Endothelial cell (in vitro differentiated cells): ENCODE results near the gene GPR176. TPM values are rescaled to one million over a fixed set of nuclear protein-coding genes. Genes with fewer than 3 reads are reported as not detected.

ENCODE experiments used
- DNase-seq: peaks from one replicate; pipeline ENCODE4 v3.0.0; 2021; ENCODE audit warnings: low spot score
- H3K27ac Mint-ChIP-seq: one replicate; pipeline ENCODE4 v1.8.0; 2021; ENCODE audit warnings: mixed read lengths, inconsistent platforms; ENCODE audit not compliant: unreplicated experiment
- H3K27me3 Mint-ChIP-seq: one replicate; pipeline ENCODE4 v1.8.0; 2021; ENCODE audit warnings: mild to moderate bottlenecking, moderate library complexity, mixed read lengths, inconsistent platforms; ENCODE audit not compliant: unreplicated experiment
- H3K36me3 Mint-ChIP-seq: one replicate; pipeline ENCODE4 v1.8.0; 2021; ENCODE audit warnings: mild to moderate bottlenecking, low read depth, mixed read lengths, inconsistent platforms; ENCODE audit not compliant: unreplicated experiment
- H3K4me1 Mint-ChIP-seq: one replicate; pipeline ENCODE4 v1.8.0; 2021; ENCODE audit warnings: mild to moderate bottlenecking, mixed read lengths, inconsistent platforms; ENCODE audit not compliant: unreplicated experiment
- H3K4me3 Mint-ChIP-seq: one replicate; pipeline ENCODE4 v1.8.0; 2021; ENCODE audit warnings: mild to moderate bottlenecking, mixed read lengths, inconsistent platforms; ENCODE audit not compliant: unreplicated experiment
- H3K9me3 Mint-ChIP-seq: one replicate; pipeline ENCODE4 v1.8.0; 2021; ENCODE audit warnings: mixed read lengths, inconsistent platforms; ENCODE audit not compliant: unreplicated experiment
- total RNA-seq: library from RNA; stranded (reverse); fragmentation: NEBNext Ultra II Directional; extraction: Animal tissue kit (Norgen Biotek cat#: 25700); gene quantifications from one replicate; pipeline ENCODE4 v1.2.1, GENCODE V29; 2021; ENCODE audit not compliant: unreplicated experiment
- TF ChIP-seq, protein P1 (sequence below): fragments of 200-600 bp; sonication (generic); IDR thresholded peaks from one replicate; pipeline ENCODE4 v1.5.0; 2021; ENCODE audit warnings: antibody characterized with exemption; ENCODE audit not compliant: unreplicated experiment

Gene GPR176
- total RNA-seq, 1 donor from 2014 or later, result 2.4 TPM

DNA sequence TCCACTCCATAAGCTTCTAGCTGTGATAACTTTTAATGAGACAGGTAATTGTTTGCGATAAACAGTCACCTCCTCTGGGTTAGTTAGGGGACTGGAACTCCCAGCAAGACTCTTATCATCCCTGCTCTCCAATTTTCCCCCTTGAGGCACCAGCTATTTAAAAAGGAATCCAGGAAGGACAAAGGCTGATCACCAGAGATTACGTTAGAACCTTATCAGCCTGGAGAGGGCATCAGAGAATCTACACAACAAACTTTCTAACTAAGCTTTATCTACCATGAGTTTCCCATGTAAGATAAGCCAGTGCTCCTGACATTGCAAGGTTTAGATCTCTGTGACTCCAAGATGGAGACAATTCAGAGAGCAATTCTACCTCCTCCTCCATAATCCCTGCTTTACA is 31.3 kb downstream of the GPR176 start:
- Mint-ChIP-seq H3K9me3 (no peaks in the 10 kb centered on the region), H3K36me3 (no peaks in the 10 kb centered on the region), H3K27me3 (no peaks in the 10 kb centered on the region), H3K4me3 (no peak overlapping the region), H3K27ac (no peak overlapping the region), H3K4me1 (peaks cover 4% of the 10 kb centered on the region)
- DNase-seq, result no peak
- TF ChIP-seq, protein P1, sequence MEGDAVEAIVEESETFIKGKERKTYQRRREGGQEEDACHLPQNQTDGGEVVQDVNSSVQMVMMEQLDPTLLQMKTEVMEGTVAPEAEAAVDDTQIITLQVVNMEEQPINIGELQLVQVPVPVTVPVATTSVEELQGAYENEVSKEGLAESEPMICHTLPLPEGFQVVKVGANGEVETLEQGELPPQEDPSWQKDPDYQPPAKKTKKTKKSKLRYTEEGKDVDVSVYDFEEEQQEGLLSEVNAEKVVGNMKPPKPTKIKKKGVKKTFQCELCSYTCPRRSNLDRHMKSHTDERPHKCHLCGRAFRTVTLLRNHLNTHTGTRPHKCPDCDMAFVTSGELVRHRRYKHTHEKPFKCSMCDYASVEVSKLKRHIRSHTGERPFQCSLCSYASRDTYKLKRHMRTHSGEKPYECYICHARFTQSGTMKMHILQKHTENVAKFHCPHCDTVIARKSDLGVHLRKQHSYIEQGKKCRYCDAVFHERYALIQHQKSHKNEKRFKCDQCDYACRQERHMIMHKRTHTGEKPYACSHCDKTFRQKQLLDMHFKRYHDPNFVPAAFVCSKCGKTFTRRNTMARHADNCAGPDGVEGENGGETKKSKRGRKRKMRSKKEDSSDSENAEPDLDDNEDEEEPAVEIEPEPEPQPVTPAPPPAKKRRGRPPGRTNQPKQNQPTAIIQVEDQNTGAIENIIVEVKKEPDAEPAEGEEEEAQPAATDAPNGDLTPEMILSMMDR, result no peak

GRCh38 chr15:39888243-39888642 is 31.8 kb downstream of the GPR176 start:
- Mint-ChIP-seq H3K4me1 (peaks cover 4% of the 10 kb centered on the region), H3K4me3 (no peak overlapping the region), H3K9me3 (no peaks in the 10 kb centered on the region), H3K27ac (no peak overlapping the region), H3K27me3 (no peaks in the 10 kb centered on the region), H3K36me3 (no peaks in the 10 kb centered on the region)
- DNase-seq, result no peak
- TF ChIP-seq, protein P1, result no peak

DNA sequence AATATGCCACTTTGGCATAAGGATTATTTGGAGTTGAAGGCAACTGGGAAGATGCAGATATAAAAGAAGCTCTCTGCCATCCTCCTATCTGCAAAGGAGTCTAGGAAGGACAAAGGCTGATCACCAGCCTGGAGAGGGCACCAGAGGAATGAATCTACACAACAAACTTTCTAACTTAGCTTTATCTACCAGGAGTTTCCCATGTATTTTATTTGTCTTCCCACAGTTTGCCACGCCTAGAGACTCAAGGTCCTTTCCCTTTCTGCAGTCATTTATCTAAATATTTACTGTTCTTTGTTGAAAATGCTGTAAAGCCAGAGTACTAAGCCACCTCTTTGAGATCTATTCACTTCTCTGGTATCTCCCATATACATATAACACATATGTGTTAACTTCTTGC is 32.2 kb downstream of the GPR176 start:
- no peaks in the 10 kb centered on the region for H3K9me3 Mint-ChIP-seq
- H3K27ac Mint-ChIP-seq, result no peak overlapping the region
- TF ChIP-seq, protein P1, result no peak
- no peaks in the 10 kb centered on the region for H3K36me3 Mint-ChIP-seq
- H3K4me3 Mint-ChIP-seq, result no peak overlapping the region
- no peak for DNase-seq
- H3K4me1 Mint-ChIP-seq, result peaks cover 4% of the 10 kb centered on the region
- H3K27me3 Mint-ChIP-seq, result no peaks in the 10 kb centered on the region

GRCh38 chr15:39887211-39887610 is 32.9 kb downstream of the GPR176 start:
- H3K27me3 Mint-ChIP-seq, result no peaks in the 10 kb centered on the region
- no peaks in the 10 kb centered on the region for H3K36me3 Mint-ChIP-seq
- peaks cover 4% of the 10 kb centered on the region for H3K4me1 Mint-ChIP-seq
- H3K4me3 Mint-ChIP-seq, result no peak overlapping the region
- H3K27ac Mint-ChIP-seq, result no peak overlapping the region
- no peak for DNase-seq
- no peaks in the 10 kb centered on the region for H3K9me3 Mint-ChIP-seq
- TF ChIP-seq, protein P1, result no peak

- no peaks in the 10 kb centered on the region for H3K27me3 Mint-ChIP-seq
- DNase-seq, result no peak
- H3K9me3 Mint-ChIP-seq, result no peaks in the 10 kb centered on the region
- no peak overlapping the region for H3K27ac Mint-ChIP-seq
- TF ChIP-seq, protein P1, result no peak
- H3K4me3 Mint-ChIP-seq, result no peak overlapping the region
- H3K36me3 Mint-ChIP-seq, result no peaks in the 10 kb centered on the region
- peaks cover 4% of the 10 kb centered on the region for H3K4me1 Mint-ChIP-seq
Observed at GRCh38 chr15:39886418-39886817, 33.6 kb downstream of the GPR176 start.
